SK-N-SH treated with all-trans-retinoic acid at 6 μM for 48 hours (cell line): Measurements from ENCODE around the gene PKDREJ.

Source experiments
- ATAC-seq: fragments of 200-7000 bp; cut with Tn5 transposase; 3 replicates; pipeline ENCODE4 v1.9.1; 2020; ENCODE audit warnings: mild to moderate bottlenecking, moderate library complexity
- BACH2 ChIP-seq: fragments of 250-450 bp; sonication (Bioruptor Pico); IDR thresholded peaks from 2 replicates; pipeline ENCODE4 v1.9.0; 2021; ENCODE audit warnings: mild to moderate bottlenecking, borderline replicate concordance
- CSDC2 ChIP-seq: fragments of 250-450 bp; sonication (Bioruptor Pico); IDR thresholded peaks from 2 replicates; pipeline ENCODE4 v1.5.0; 2020; ENCODE audit warnings: mild to moderate bottlenecking, moderate library complexity
- ESRRG ChIP-seq: fragments of 250-450 bp; sonication (Bioruptor Pico); IDR thresholded peaks from 2 replicates; pipeline ENCODE4 v1.6.1; 2021; ENCODE audit warnings: mild to moderate bottlenecking
- GLIS3 ChIP-seq: fragments of 250-450 bp; sonication (Bioruptor Pico); IDR thresholded peaks from 2 replicates; pipeline ENCODE4 v1.5.0; 2020; ENCODE audit warnings: mild to moderate bottlenecking, moderate library complexity
- ISL1 ChIP-seq: fragments of 250-450 bp; sonication (Bioruptor Pico); IDR thresholded peaks from 2 replicates; pipeline ENCODE4 v2.1.2; 2022; ENCODE audit warnings: mild to moderate bottlenecking, moderate library complexity
- OSR1 ChIP-seq: fragments of 250-450 bp; sonication (Bioruptor Pico); IDR thresholded peaks from 2 replicates; pipeline ENCODE4 v1.8.0; 2022; ENCODE audit warnings: moderate library complexity, mild to moderate bottlenecking, inconsistent platforms
- PATZ1 ChIP-seq: fragments of 250-450 bp; sonication (Bioruptor Pico); IDR thresholded peaks from 2 replicates; pipeline ENCODE4 v1.8.0; 2020; ENCODE audit warnings: mild to moderate bottlenecking, moderate library complexity, borderline replicate concordance
- PPARA ChIP-seq: fragments of 250-450 bp; sonication (Bioruptor Pico); IDR thresholded peaks from 2 replicates; pipeline ENCODE4 v1.5.0; 2020; ENCODE audit warnings: mild to moderate bottlenecking, borderline replicate concordance
- RARB ChIP-seq: fragments of 250-450 bp; sonication (Bioruptor Pico); IDR thresholded peaks from 2 replicates; pipeline ENCODE4 v1.8.0; 2021; ENCODE audit warnings: mild to moderate bottlenecking, moderate library complexity
- SNAI2 ChIP-seq: fragments of 250-450 bp; sonication (Bioruptor Pico); IDR thresholded peaks from 2 replicates; pipeline ENCODE4 v1.5.0; 2020; ENCODE audit warnings: mild to moderate bottlenecking, moderate library complexity
- TCF4 ChIP-seq: fragments of 250-450 bp; sonication (Bioruptor Pico); IDR thresholded peaks from 2 replicates; pipeline ENCODE4 v1.8.0; 2021; ENCODE audit warnings: mild to moderate bottlenecking, moderate library complexity, borderline replicate concordance
- TOX ChIP-seq: fragments of 250-450 bp; sonication (Bioruptor Pico); IDR thresholded peaks from 2 replicates; pipeline ENCODE4 v1.8.0; 2021; ENCODE audit warnings: mild to moderate bottlenecking, moderate library complexity, borderline replicate concordance
- TSHZ2 ChIP-seq: fragments of 250-450 bp; sonication (Bioruptor Pico); IDR thresholded peaks from 2 replicates; pipeline ENCODE4 v1.5.0; 2020; ENCODE audit warnings: mild to moderate bottlenecking, moderate library complexity
- ZC3H10 ChIP-seq: fragments of 250-450 bp; sonication (Bioruptor Pico); IDR thresholded peaks from 2 replicates; pipeline ENCODE4 v1.5.1; 2021; ENCODE audit warnings: mild to moderate bottlenecking, moderate library complexity
- ZFP3 ChIP-seq: fragments of 250-450 bp; sonication (Bioruptor Pico); IDR thresholded peaks from 2 replicates; pipeline ENCODE4 v1.5.0; 2020; ENCODE audit warnings: mild to moderate bottlenecking, moderate library complexity
- ZFP30 ChIP-seq: fragments of 450-650 bp; formaldehyde crosslinking; IDR thresholded peaks from 2 replicates; pipeline ENCODE4 v1.5.0; 2022; ENCODE audit warnings: mild to moderate bottlenecking, moderate library complexity
- ZNF8 ChIP-seq: fragments of 450-650 bp; formaldehyde crosslinking; IDR thresholded peaks from 2 replicates; pipeline ENCODE4 v1.5.0; 2020; ENCODE audit warnings: mild to moderate bottlenecking, moderate library complexity
- TF ChIP-seq, protein P1 (sequence below): fragments of 250-450 bp; sonication (Bioruptor Pico); IDR thresholded peaks from 2 replicates; pipeline ENCODE4 v1.5.1; 2021; ENCODE audit warnings: mild to moderate bottlenecking, moderate library complexity

The PKDREJ gene

GRCh38 chr22:46293577-46294260, 30.6 kb upstream of the PKDREJ start:
- TF ChIP-seq OSR1, result no peak
- TF ChIP-seq BACH2, result no peak
- no peak for TF ChIP-seq ZNF8 (CRISPR knock-in tag)
- TF ChIP-seq, protein P1, sequence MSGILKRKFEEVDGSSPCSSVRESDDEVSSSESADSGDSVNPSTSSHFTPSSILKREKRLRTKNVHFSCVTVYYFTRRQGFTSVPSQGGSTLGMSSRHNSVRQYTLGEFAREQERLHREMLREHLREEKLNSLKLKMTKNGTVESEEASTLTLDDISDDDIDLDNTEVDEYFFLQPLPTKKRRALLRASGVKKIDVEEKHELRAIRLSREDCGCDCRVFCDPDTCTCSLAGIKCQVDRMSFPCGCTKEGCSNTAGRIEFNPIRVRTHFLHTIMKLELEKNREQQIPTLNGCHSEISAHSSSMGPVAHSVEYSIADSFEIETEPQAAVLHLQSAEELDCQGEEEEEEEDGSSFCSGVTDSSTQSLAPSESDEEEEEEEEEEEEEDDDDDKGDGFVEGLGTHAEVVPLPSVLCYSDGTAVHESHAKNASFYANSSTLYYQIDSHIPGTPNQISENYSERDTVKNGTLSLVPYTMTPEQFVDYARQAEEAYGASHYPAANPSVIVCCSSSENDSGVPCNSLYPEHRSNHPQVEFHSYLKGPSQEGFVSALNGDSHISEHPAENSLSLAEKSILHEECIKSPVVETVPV (CRISPR knock-in tag), result no peak
- TF ChIP-seq CSDC2 (CRISPR knock-in tag), result no peak
- no peak for TF ChIP-seq ZC3H10
- no peak for TF ChIP-seq PPARA
- TF ChIP-seq SNAI2 (CRISPR knock-in tag), result no peak
- TF ChIP-seq TSHZ2 (CRISPR knock-in tag), result no peak
- TF ChIP-seq ESRRG (CRISPR knock-in tag), result no peak
- TF ChIP-seq ISL1 (CRISPR knock-in tag), result no peak
- no peak for TF ChIP-seq ZFP30 (CRISPR knock-in tag)
- TF ChIP-seq PATZ1 (CRISPR knock-in tag), result no peak
- no peak for TF ChIP-seq GLIS3 (CRISPR knock-in tag)
- no peak for TF ChIP-seq ZFP3 (CRISPR knock-in tag)
- no peak for TF ChIP-seq RARB (CRISPR knock-in tag)
- TF ChIP-seq, all 23 proteins: peak for 0

GRCh38 chr22:46292732-46293131, 29.6 kb upstream of the PKDREJ start:
- ATAC-seq, result no peak
- TF ChIP-seq ZFP3 (CRISPR knock-in tag), result no peak
- no peak for TF ChIP-seq PATZ1 (CRISPR knock-in tag)
- TF ChIP-seq ZC3H10, result no peak
- TF ChIP-seq ZNF8 (CRISPR knock-in tag), result no peak
- no peak for TF ChIP-seq ISL1 (CRISPR knock-in tag)
- no peak for TF ChIP-seq OSR1
- TF ChIP-seq, all 23 proteins: peak for 0

More at GRCh38 chr22:46293577-46294260, 30.6 kb upstream of the PKDREJ start:
- no peak for ATAC-seq

- TF ChIP-seq ISL1 (CRISPR knock-in tag) (no peak), TOX (CRISPR knock-in tag) (no peak), OSR1 (no peak), SNAI2 (CRISPR knock-in tag) (no peak), RARB (CRISPR knock-in tag) (no peak), ZNF8 (CRISPR knock-in tag) (no peak), PATZ1 (CRISPR knock-in tag) (no peak), TCF4 (CRISPR knock-in tag) (no peak)
- no peak for ATAC-seq
These were observed 29.0 kb upstream of the PKDREJ start for GRCh38 chr22:46292173-46292572.
